22Rv1 (cell line): ENCODE data around the gene GRIA1.

Experiments used
- CTCF ChIP-seq: fragments of 450-650 bp; IDR thresholded peaks from 2 replicates; pipeline ENCODE4 v1.5.1; 2017; ENCODE audit warnings: mild to moderate bottlenecking
- ZFX ChIP-seq: fragments of 450-650 bp; IDR thresholded peaks from 2 replicates; pipeline ENCODE4 v1.6.1; 2017; ENCODE audit warnings: antibody characterized with exemption, borderline replicate concordance

- TF ChIP-seq CTCF (no peak), ZFX (no peak)
These were observed 287.5 kb downstream of the GRIA1 start for GRCh38 chr5:153777681-153778581.
